ENCODE results near the gene TENT4A.

Gene TENT4A

DNA sequence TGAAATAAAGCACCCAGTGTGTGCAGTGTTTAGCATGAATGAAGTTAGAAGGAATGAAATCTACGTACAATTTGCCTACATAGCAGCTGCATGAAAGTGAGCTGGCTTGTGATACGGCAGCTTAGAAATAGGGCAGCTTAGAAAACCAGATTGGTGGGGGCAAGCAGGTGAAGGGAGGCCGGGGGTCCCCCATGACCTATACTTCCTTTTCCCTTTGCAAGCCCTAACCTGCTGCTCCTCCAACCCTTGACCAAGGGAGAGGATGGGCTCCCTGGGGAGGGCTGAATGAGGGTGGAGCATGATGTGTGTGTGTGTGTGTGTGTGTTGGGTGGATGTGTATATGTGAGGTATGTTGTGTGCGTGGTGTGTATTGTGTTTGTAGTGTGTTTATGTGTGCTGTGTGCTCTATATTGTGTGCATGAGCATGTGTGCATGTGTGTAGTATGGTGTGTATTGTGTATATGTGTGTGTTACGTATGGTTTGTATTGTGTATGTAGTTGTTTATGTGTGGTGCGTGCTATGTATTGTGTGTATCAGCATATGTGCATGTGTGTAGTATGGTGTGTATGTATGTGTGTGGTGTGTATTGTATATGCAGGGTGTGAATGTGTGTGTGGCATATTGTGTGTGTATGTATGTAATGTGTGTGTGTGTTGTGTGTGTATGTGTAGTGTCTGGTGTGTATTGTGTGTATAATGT, 72.1 kb downstream of the TENT4A start:
- TF ChIP-seq EZH2 (IDR thresholded peaks at IDR 0.05) (no peak), POLR2AphosphoS5 (IDR thresholded peaks at IDR 0.05; ENCODE audit: borderline replicate concordance, low read depth, low read length) (no peak), FOXP2 (optimal IDR thresholded peaks at IDR 0.05; ENCODE audit: control extremely low read depth, extremely low read length, insufficient read depth) (no peak)
- no peak for DNase-seq (ENCODE audit: low read depth, low spot score)
- H3K4me3 ChIP-seq, result no peak overlapping the region

DNA sequence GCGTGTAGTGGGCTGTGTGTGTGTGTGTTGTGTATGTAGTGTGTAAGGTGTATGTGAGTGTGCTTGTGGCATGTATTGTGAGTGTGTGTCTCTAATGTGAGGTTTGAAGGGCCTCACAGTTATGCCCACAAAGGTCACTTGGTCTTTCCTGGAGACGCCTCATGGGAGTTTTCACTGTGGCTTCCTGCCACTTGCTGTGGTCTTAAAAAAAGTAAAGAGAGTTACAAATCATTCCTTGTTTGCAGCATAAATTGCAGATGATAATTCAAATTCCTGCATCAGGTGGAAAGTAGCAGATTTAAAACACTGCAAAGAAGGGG, 72.6 kb downstream of the TENT4A start:
- no peaks in the 10 kb centered on the region for H3K36me3 ChIP-seq (ENCODE audit: insufficient read depth, low read length)
- no peak overlapping the region for H3K4me3 ChIP-seq
- H3K27ac ChIP-seq, result no peak overlapping the region
- no peak for DNase-seq (ENCODE audit: low read depth, low spot score)
- no peak for TF ChIP-seq FOXP2 (optimal IDR thresholded peaks at IDR 0.05; ENCODE audit: control extremely low read depth, extremely low read length, insufficient read depth)
- TF ChIP-seq POLR2AphosphoS5 (IDR thresholded peaks at IDR 0.05; ENCODE audit: borderline replicate concordance, low read depth, low read length), result no peak
- no peak for TF ChIP-seq EZH2 (IDR thresholded peaks at IDR 0.05)
- H3K9me3 ChIP-seq (ENCODE audit: low read depth, low read length), result no peaks in the 10 kb centered on the region
- H3K9ac ChIP-seq (ENCODE audit: insufficient read length), result no peak overlapping the region

More for the DNA sequence above, 72.1 kb downstream of the TENT4A start:
- Histone ChIP-seq H3K9me3 (ENCODE audit: low read depth, low read length) (no peaks in the 10 kb centered on the region), H3K9ac (ENCODE audit: insufficient read length) (no peak overlapping the region), H3K36me3 (ENCODE audit: insufficient read depth, low read length) (no peaks in the 10 kb centered on the region), H3K27ac (no peak overlapping the region)

DNA sequence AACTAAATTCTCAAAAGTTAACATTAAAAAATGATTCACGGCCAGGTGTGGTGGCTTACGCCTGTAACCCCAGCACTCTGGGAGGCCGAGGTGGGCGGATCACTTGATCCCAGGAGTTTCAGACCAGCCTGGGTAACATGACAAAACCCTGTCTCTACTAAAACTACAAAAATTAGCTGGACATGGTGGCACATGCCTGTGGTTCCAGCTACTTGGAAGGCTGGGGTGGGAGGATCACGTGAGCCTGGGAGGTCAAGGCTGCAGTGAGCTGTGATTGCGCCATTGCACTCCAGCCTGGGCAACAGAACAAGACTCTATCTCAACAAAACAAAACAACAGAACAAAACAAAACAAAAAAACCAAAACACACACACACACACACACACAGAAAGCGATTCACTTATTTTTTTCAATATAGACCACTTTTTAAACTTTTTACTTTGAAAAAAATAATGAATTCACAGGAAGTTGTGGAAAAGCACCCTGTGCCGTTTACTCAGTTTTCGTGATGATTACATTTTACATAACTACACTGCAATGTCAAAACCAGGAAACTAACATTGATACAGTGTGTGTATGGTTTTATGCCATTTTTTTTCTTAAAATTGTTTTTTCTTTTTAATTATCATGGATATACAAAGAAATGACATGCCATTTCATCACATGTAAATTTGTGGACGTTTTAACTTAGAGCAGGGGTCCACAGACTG, 73.7 kb downstream of the TENT4A start:
- no peak for TF ChIP-seq FOXP2 (optimal IDR thresholded peaks at IDR 0.05; ENCODE audit: control extremely low read depth, extremely low read length, insufficient read depth)
- TF ChIP-seq EZH2 (IDR thresholded peaks at IDR 0.05), result no peak
- TF ChIP-seq POLR2AphosphoS5 (IDR thresholded peaks at IDR 0.05; ENCODE audit: borderline replicate concordance, low read depth, low read length), result no peak
- Histone ChIP-seq H3K4me3 (no peak overlapping the region), H3K27ac (no peak overlapping the region), H3K36me3 (ENCODE audit: insufficient read depth, low read length) (no peaks in the 10 kb centered on the region), H3K9me3 (ENCODE audit: low read depth, low read length) (no peaks in the 10 kb centered on the region), H3K9ac (ENCODE audit: insufficient read length) (no peak overlapping the region)
- DNase-seq (ENCODE audit: low read depth, low spot score), result no peak

DNA sequence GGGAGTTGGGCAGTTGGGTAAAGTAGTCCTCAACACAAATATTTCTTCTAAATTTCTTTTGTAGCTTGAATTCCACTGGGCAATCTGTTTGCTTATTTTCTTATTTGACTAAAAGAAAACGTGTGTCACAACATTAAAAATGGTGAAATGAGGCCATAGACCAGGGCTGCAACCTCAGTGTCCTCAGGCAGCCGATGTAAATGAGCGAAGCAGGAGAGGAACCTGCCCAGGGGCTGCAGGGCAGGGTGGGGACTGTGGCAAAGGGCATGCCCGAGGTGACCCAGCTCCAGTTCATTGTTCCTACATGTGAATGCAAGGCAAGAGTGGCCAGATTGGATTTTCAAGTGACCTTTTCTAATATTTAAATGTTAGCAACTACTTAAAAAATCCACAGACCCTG, 74.7 kb downstream of the TENT4A start:
- Histone ChIP-seq H3K9me3 (ENCODE audit: low read depth, low read length) (no peaks in the 10 kb centered on the region), H3K27ac (no peak overlapping the region), H3K36me3 (ENCODE audit: insufficient read depth, low read length) (no peaks in the 10 kb centered on the region), H3K4me3 (no peak overlapping the region), H3K9ac (ENCODE audit: insufficient read length) (no peak overlapping the region)
- no peak for DNase-seq (ENCODE audit: low read depth, low spot score)
- TF ChIP-seq FOXP2 (optimal IDR thresholded peaks at IDR 0.05; ENCODE audit: control extremely low read depth, extremely low read length, insufficient read depth) (no peak), EZH2 (IDR thresholded peaks at IDR 0.05) (no peak), POLR2AphosphoS5 (IDR thresholded peaks at IDR 0.05; ENCODE audit: borderline replicate concordance, low read depth, low read length) (no peak)

DNA sequence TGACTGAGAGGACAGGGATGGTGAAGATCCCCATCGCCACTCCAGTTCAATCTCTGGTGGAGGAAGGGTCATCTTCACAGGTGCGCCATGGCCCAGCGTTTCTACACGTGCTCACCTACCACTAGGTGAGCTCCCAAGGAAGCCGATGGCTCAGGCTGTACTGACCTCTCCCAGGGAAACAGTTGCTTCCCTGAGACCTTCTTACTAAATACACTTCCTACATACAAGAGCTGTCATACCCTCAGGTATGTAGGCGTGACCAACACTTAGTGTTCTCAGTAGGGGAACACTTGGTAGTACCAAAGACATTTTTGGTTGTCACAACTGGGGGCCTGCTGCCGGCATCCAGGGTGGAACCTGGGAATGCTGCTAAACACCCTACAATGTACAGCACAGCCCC, 75.2 kb downstream of the TENT4A start:
- H3K4me3 ChIP-seq, result no peak overlapping the region
- H3K9me3 ChIP-seq (ENCODE audit: low read depth, low read length), result no peaks in the 10 kb centered on the region
- H3K36me3 ChIP-seq (ENCODE audit: insufficient read depth, low read length), result no peaks in the 10 kb centered on the region
- no peak overlapping the region for H3K27ac ChIP-seq
- DNase-seq (ENCODE audit: low read depth, low spot score), result no peak
- TF ChIP-seq FOXP2 (optimal IDR thresholded peaks at IDR 0.05; ENCODE audit: control extremely low read depth, extremely low read length, insufficient read depth), result no peak
- no peak for TF ChIP-seq POLR2AphosphoS5 (IDR thresholded peaks at IDR 0.05; ENCODE audit: borderline replicate concordance, low read depth, low read length)
- TF ChIP-seq EZH2 (IDR thresholded peaks at IDR 0.05), result no peak
- no peak overlapping the region for H3K9ac ChIP-seq (ENCODE audit: insufficient read length)

DNA sequence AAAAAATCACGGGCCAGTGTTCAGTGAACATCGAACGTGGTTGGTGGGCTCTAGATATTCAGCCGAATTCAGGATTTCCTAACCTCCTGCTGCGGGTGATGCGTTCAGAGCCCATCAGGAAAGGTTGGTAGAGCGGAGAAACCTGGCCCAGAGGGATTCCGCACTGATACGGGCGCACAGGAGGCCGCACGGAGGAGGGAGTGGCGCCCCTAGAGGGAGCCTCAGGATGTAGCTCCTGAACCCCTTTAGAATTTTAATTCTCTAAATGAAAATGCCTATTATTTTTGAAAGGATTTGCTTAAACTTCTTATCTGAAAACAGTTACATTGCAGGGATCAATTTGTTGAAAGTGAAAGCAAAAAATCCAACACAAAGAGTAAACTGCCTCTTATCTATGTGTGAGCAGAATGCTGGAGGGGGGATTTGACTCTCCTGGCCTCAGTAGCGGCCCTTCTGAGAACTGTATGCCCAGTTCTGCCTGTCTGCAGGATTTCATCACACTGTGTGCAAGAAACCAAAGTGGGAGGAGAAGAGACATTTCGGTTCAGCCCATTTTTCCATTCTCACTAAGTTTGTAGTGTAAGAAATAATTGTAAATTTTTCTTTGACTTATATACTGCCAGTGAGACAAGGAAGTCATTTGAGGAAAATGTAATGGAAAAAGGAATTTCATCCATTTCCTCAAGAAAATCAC, 75.9 kb downstream of the TENT4A start:
- H3K27ac ChIP-seq, result no peak overlapping the region
- TF ChIP-seq POLR2AphosphoS5 (IDR thresholded peaks at IDR 0.05; ENCODE audit: borderline replicate concordance, low read depth, low read length) (no peak), EZH2 (IDR thresholded peaks at IDR 0.05) (no peak), FOXP2 (optimal IDR thresholded peaks at IDR 0.05; ENCODE audit: control extremely low read depth, extremely low read length, insufficient read depth) (no peak)
- no peak for DNase-seq (ENCODE audit: low read depth, low spot score)
- no peak overlapping the region for H3K4me3 ChIP-seq
- H3K9me3 ChIP-seq (ENCODE audit: low read depth, low read length), result no peaks in the 10 kb centered on the region
- no peaks in the 10 kb centered on the region for H3K36me3 ChIP-seq (ENCODE audit: insufficient read depth, low read length)
- no peak overlapping the region for H3K9ac ChIP-seq (ENCODE audit: insufficient read length)

DNA sequence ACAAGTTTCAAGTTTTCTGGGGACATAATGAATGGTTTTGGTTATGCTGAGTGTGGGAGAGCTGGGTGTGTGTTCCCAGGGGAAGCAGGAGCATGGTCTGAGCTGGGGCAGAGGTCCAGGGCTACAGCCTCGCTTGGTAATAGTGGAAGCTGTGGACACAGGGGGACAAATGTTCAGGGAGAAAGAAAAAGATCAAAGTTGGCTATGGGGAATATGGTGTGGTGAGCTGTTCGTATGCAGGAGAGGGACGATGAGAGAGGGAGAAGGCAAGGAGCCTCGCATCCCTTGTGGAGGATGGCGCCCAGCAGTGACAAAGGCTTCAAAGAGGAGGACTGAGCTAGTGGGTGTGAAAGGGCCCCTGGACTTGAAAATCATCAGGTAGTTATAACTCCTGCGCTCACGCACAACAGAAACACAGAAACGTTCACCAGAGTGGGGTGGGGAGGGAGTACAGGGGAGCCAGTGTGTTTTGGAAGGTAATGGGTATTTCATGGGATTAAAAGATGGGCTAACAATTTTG, 77.2 kb downstream of the TENT4A start:
- no peak for DNase-seq (ENCODE audit: low read depth, low spot score)
- no peak overlapping the region for H3K9ac ChIP-seq (ENCODE audit: insufficient read length)
- H3K36me3 ChIP-seq (ENCODE audit: insufficient read depth, low read length), result no peaks in the 10 kb centered on the region
- no peak overlapping the region for H3K4me3 ChIP-seq
- H3K9me3 ChIP-seq (ENCODE audit: low read depth, low read length), result no peaks in the 10 kb centered on the region
- TF ChIP-seq POLR2AphosphoS5 (IDR thresholded peaks at IDR 0.05; ENCODE audit: borderline replicate concordance, low read depth, low read length) (no peak), EZH2 (IDR thresholded peaks at IDR 0.05) (no peak), FOXP2 (optimal IDR thresholded peaks at IDR 0.05; ENCODE audit: control extremely low read depth, extremely low read length, insufficient read depth) (no peak)
- no peak overlapping the region for H3K27ac ChIP-seq

DNA sequence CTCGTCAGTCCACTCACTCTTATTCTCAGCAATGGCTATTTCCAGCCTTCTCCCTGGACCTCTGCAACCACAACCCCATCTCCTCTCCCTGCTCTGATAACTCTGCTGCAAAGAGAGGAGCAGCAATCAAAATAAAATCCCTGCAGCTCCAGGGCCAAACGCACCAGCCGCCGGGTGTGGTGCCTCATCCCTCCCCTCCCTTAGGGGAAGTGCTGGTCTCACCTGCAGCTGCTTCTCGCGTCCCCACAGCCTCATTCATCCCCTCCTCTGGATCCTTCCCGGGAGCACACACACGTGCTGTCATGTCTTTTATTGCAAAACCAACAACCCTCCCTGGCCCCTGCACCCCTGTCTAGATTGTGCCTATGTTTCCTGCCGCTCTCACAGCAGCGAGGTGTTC, 77.8 kb downstream of the TENT4A start:
- no peak overlapping the region for H3K4me3 ChIP-seq
- H3K9ac ChIP-seq (ENCODE audit: insufficient read length), result no peak overlapping the region
- H3K36me3 ChIP-seq (ENCODE audit: insufficient read depth, low read length), result no peaks in the 10 kb centered on the region
- TF ChIP-seq POLR2AphosphoS5 (IDR thresholded peaks at IDR 0.05; ENCODE audit: borderline replicate concordance, low read depth, low read length) (no peak), EZH2 (IDR thresholded peaks at IDR 0.05) (no peak), FOXP2 (optimal IDR thresholded peaks at IDR 0.05; ENCODE audit: control extremely low read depth, extremely low read length, insufficient read depth) (no peak)
- no peak overlapping the region for H3K27ac ChIP-seq
- H3K9me3 ChIP-seq (ENCODE audit: low read depth, low read length), result no peaks in the 10 kb centered on the region
- no peak for DNase-seq (ENCODE audit: low read depth, low spot score)

All from SK-N-MC (cell line).